Hepatocyte (in vitro differentiated cells): ENCODE results near the gene RASGRF1.

Experiments
- EZH2 ChIP-seq: fragments of 200-600 bp; sonication (generic); IDR thresholded peaks from 2 replicates; pipeline ENCODE4 v1.6.1; 2016; ENCODE audit warnings: antibody characterized with exemption, mild to moderate bottlenecking, borderline replicate concordance
- EZH2phosphoT487 ChIP-seq: fragments of 200-600 bp; sonication (generic); IDR thresholded peaks from one replicate; pipeline ENCODE4 v1.6.1; 2018; ENCODE audit warnings: antibody characterized with exemption, mild to moderate bottlenecking, low read depth, moderate library complexity; ENCODE audit not compliant: unreplicated experiment, severe bottlenecking
- TF ChIP-seq, protein P1 (sequence below): fragments of 200-600 bp; sonication (generic); IDR thresholded peaks from 2 replicates; pipeline ENCODE4 v1.5.1; 2016; ENCODE audit warnings: antibody characterized with exemption, mild to moderate bottlenecking; ENCODE audit not compliant: poor library complexity

- peak; percentile 23 for TF ChIP-seq EZH2
- TF ChIP-seq, protein P1, sequence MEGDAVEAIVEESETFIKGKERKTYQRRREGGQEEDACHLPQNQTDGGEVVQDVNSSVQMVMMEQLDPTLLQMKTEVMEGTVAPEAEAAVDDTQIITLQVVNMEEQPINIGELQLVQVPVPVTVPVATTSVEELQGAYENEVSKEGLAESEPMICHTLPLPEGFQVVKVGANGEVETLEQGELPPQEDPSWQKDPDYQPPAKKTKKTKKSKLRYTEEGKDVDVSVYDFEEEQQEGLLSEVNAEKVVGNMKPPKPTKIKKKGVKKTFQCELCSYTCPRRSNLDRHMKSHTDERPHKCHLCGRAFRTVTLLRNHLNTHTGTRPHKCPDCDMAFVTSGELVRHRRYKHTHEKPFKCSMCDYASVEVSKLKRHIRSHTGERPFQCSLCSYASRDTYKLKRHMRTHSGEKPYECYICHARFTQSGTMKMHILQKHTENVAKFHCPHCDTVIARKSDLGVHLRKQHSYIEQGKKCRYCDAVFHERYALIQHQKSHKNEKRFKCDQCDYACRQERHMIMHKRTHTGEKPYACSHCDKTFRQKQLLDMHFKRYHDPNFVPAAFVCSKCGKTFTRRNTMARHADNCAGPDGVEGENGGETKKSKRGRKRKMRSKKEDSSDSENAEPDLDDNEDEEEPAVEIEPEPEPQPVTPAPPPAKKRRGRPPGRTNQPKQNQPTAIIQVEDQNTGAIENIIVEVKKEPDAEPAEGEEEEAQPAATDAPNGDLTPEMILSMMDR: no peak
- TF ChIP-seq EZH2phosphoT487: no peak
Measured at GRCh38 chr15:79090487-79091203, at the start of gene RASGRF1.
